Suprapubic skin (tissue), 4 donors: Measurements from ENCODE around the gene GPX1. TPM values are rescaled to one million over a fixed set of nuclear protein-coding genes. Genes with fewer than 3 reads are reported as not detected.
A peak's percentile ranks its signal among the peaks of the same experiment; 100 is the strongest.
"Not testable (repeated sequence)": the region's sequence is repeated elsewhere in the genome, so short reads cannot be mapped to it uniquely, and the experiment has no call there.

ENCODE experiments used
- DNase-seq, 2 donors: peaks; one replicate each; pipeline ENCODE4 v3.0.0-alpha.2; 2019; ENCODE audit warnings: low spot score in 2 of 2
- H3K27ac ChIP-seq: fragments of 200-600 bp; sonication (generic); one replicate; pipeline ENCODE4 v1.5.1; 2019
- H3K27me3 ChIP-seq: fragments of 200-600 bp; sonication (generic); one replicate; pipeline ENCODE4 v1.5.1; 2019
- H3K36me3 ChIP-seq: fragments of 200-600 bp; sonication (generic); one replicate; pipeline ENCODE4 v1.5.1; 2019
- H3K4me1 ChIP-seq: fragments of 200-600 bp; sonication (generic); one replicate; pipeline ENCODE4 v1.5.1; 2019
- H3K4me3 ChIP-seq: fragments of 200-600 bp; sonication (generic); one replicate; pipeline ENCODE4 v1.5.1; 2019; ENCODE audit warnings: mild to moderate bottlenecking
- H3K9me3 ChIP-seq: fragments of 200-600 bp; sonication (generic); one replicate; pipeline ENCODE4 v1.5.1; 2019
- CTCF ChIP-seq, 2 donors: fragments of 200-600 bp in 1 of 2; fragments of 450-650 bp in 1 of 2; sonication (generic) in 1 of 2; IDR thresholded peaks; one replicate each; pipeline ENCODE4 v1.5.1; 2016 to 2019; ENCODE audit warnings: antibody characterized with exemption in 2 of 2, mild to moderate bottlenecking in 1 of 2, moderate library complexity in 1 of 2
- EP300 ChIP-seq: sonication (generic); formaldehyde crosslinking; IDR thresholded peaks from one replicate; pipeline ENCODE4 v1.6.1; 2017; ENCODE audit warnings: antibody characterized with exemption
- POLR2A ChIP-seq, 2 donors: fragments of 450-650 bp; IDR thresholded peaks; one replicate each; pipeline ENCODE4 v1.6.1; 2017; ENCODE audit warnings: antibody characterized with exemption in 2 of 2, mild to moderate bottlenecking in 2 of 2, moderate library complexity in 2 of 2
- POLR2AphosphoS5 ChIP-seq, 3 donors: sonication (generic); formaldehyde crosslinking; IDR thresholded peaks; one replicate each; pipeline ENCODE4 v1.6.1; 2017; ENCODE audit warnings: antibody characterized with exemption in 3 of 3
- WGBS: methylation state at CpG from one replicate; pipeline ENCODE4 v1.1.5; 2018; 5-methylcytosine and 5-hydroxymethylcytosine counted together
- total RNA-seq, 4 donors: library from RNA; depleted of rRNA; stranded (reverse); fragments of >200 nt; gene quantifications; one replicate each; pipeline ENCODE4 v1.1.0, GENCODE V29; 2016

GPX1 gene
- total RNA-seq, 4 donors from 2014 or later = 115 to 130 (median 122) TPM

DNA sequence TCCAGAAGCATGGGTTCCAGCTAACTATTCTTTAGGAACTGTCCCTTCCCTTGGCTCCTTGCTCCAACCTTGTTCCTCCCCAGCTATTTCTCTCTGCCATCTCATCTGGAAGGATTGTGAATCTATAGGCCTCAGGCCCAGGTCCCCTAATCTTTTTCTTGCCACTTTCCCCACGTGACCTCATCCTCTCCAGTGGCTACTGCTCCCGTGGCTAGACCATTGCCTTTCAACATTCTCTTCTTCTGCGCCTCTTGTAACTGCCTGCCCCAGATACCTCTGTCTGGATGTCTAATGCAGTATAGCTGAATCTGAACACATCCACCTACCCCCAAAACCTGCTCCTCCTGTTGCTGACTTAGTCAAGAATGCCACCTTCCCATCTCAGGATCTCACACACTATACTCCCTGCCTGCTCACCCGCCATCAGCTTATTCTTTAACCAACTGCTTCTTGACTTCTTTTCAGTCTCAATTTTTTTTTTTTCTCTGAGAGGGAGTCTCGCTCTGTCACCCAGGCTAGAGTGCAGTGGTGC is 5.2 kb downstream of the GPX1 start:
- H3K4me1 ChIP-seq = peaks cover 44% of the 10 kb centered on the region

GRCh38 chr3:49352281-49352680 is 5.9 kb downstream of the GPX1 start:
- 66% methylated on average over 2 of the region's 2 CpGs for WGBS
- Histone ChIP-seq H3K36me3 (no peaks in the 10 kb centered on the region), H3K4me3 (no peak overlapping the region), H3K9me3 (no peaks in the 10 kb centered on the region), H3K27me3 (no peaks in the 10 kb centered on the region), H3K4me1 (peaks cover 44% of the 10 kb centered on the region), H3K27ac (peak overlapping the region; percentile 73)
- no peak for TF ChIP-seq CTCF (IDR thresholded peaks at IDR 0.05)
- no peak for TF ChIP-seq POLR2AphosphoS5 (IDR thresholded peaks at IDR 0.05)
- no peak for DNase-seq

More for the DNA sequence above, 5.2 kb downstream of the GPX1 start:
- Histone ChIP-seq H3K27ac (peak overlapping the region; percentile 73), H3K27me3 (no peaks in the 10 kb centered on the region), H3K36me3 (no peaks in the 10 kb centered on the region), H3K4me3 (no peak overlapping the region), H3K9me3 (no peaks in the 10 kb centered on the region)
- WGBS = 81% methylated on average over 5 of the region's 5 CpGs
- no peak for TF ChIP-seq EP300
- no peak for TF ChIP-seq POLR2AphosphoS5 (IDR thresholded peaks at IDR 0.05)
- no peak for TF ChIP-seq CTCF (IDR thresholded peaks at IDR 0.05)
- no peak for TF ChIP-seq POLR2A (IDR thresholded peaks at IDR 0.05)
- DNase-seq = no peak

DNA sequence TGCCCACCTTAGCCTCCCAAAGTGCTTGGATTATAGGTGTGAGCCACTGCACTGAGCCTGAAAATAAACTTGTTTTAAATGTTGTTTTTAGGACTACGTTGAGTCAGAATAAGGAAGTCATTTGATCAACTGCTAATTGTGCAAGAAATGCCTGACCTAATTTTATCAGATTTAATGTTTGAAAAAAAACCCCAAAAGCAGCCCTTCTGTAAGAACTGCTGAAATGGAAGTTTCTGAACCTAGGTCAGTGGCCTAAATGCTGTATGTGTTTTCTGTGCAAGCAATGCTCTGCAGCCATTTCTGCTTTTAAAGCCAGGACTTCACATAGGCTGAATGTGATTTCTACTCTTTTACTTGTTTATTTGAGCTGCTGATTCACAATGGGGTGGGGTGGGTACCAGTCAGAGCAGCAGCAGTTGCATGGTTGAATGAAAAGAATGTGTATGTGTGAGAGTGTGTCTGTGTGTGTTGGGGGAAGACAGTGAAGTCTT is 6.6 kb downstream of the GPX1 start:
- WGBS = 9% methylated on average over 1 of the region's 1 CpG
- DNase-seq = no peak
- H3K27ac ChIP-seq = peak overlapping the region; percentile 73

DNA sequence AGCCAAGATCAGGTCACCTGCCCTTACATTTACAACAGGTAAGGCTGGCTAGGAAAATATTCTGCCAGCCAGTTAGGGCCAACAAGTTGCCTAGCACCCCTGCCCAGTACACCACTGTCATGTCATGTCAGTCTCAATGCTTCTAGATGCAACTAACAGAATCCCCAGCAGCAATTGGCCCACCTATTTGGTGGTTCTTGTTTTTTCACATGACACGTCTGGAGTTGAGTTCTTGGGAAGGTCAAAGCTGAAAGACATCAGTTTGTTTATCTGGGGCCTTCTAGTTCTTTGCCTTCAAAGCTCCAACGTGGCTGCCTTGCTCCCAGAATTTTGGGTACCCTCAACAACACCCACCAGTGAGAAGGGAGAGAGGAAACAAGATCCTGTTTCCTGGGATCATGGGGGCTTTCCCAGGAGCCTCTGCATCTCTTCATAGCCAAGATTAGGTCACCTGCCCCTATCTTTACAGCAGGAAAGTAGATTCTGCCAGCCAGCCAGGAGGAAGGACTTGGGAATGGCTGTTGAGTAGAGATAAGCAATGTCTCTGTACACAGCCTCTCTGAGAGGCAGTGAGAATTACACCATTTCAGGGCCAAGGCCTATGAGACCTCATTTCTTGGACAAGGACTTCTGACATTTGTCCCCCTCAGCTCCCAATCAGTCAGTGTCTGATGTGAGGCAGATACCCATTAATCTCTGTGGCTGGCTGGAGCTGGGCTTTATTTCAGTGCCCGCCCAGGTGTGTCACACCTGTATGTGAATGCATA is 8.6 kb downstream of the GPX1 start:
- Histone ChIP-seq H3K9me3 (no peaks in the 10 kb centered on the region), H3K4me1 (peaks cover 40% of the 10 kb centered on the region), H3K27me3 (no peaks in the 10 kb centered on the region), H3K36me3 (no peaks in the 10 kb centered on the region), H3K4me3 (no peak overlapping the region), H3K27ac (no peak overlapping the region)
- 63% methylated on average over 3 of the region's 3 CpGs for WGBS
- no peak for DNase-seq
- TF ChIP-seq CTCF (IDR thresholded peaks at IDR 0.05) = no peak
- no peak for TF ChIP-seq EP300
- TF ChIP-seq POLR2AphosphoS5 (IDR thresholded peaks at IDR 0.05) = no peak
- no peak for TF ChIP-seq POLR2A (IDR thresholded peaks at IDR 0.05)

More for the DNA sequence above, 6.6 kb downstream of the GPX1 start:
- Histone ChIP-seq H3K36me3 (no peaks in the 10 kb centered on the region), H3K9me3 (no peaks in the 10 kb centered on the region), H3K27me3 (no peaks in the 10 kb centered on the region), H3K4me1 (peaks cover 41% of the 10 kb centered on the region), H3K4me3 (no peak overlapping the region)
- no peak for TF ChIP-seq POLR2A (IDR thresholded peaks at IDR 0.05)
- no peak for TF ChIP-seq EP300
- no peak for TF ChIP-seq POLR2AphosphoS5 (IDR thresholded peaks at IDR 0.05)
- TF ChIP-seq CTCF (IDR thresholded peaks at IDR 0.05) = no peak

GRCh38 chr3:49348361-49348760 is 9.8 kb downstream of the GPX1 start:
- DNase-seq, H3K36me3 ChIP-seq, H3K9me3 ChIP-seq, H3K27ac ChIP-seq, H3K27me3 ChIP-seq, H3K4me3 ChIP-seq: not testable (repeated sequence)
- 88% methylated on average over 12 of the region's 12 CpGs for WGBS
- H3K4me1 ChIP-seq = peaks cover 40% of the 10 kb centered on the region
